Mesenchymal stem cell (in vitro differentiated cells and primary cell): ENCODE data around the gene ABCA4.

Experiments used
- DNase-seq: peaks from one replicate; pipeline ENCODE4 v3.0.0-alpha.2; 2013
- H2AFZ ChIP-seq: one replicate; pipeline ENCODE4 v1.6.1; 2013; ENCODE audit warnings: low read depth, mild to moderate bottlenecking, control low read depth, inconsistent platforms, low read length, moderate library complexity
- H2AK5ac ChIP-seq: 2 replicates; pipeline ENCODE4 v1.6.1; 2013; ENCODE audit warnings: low read length, moderate library complexity, mild to moderate bottlenecking, inconsistent platforms; ENCODE audit not compliant: severe bottlenecking
- H2BK120ac ChIP-seq: one replicate; pipeline ENCODE4 v1.6.1; 2013; ENCODE audit warnings: low read depth, mild to moderate bottlenecking, inconsistent platforms, low read length, moderate library complexity
- H2BK12ac ChIP-seq, 2 experiments: one replicate each; pipeline ENCODE4 v1.6.1; 2013; ENCODE audit warnings: inconsistent platforms in 2 of 2, low read length in 2 of 2, mild to moderate bottlenecking in 2 of 2, moderate library complexity in 2 of 2, control low read depth in 1 of 2
- H2BK15ac ChIP-seq: one replicate; pipeline ENCODE4 v1.6.1; 2013; ENCODE audit warnings: mild to moderate bottlenecking, low read depth, inconsistent platforms; ENCODE audit not compliant: poor library complexity, severe bottlenecking
- H2BK5ac ChIP-seq: 2 replicates; pipeline ENCODE4 v1.6.1; 2013; ENCODE audit warnings: low read depth, mild to moderate bottlenecking, low read length, control low read depth, inconsistent platforms; ENCODE audit not compliant: poor library complexity, severe bottlenecking
- H3K14ac ChIP-seq, 2 experiments: one replicate each; pipeline ENCODE4 v1.6.1; 2013; ENCODE audit warnings: inconsistent platforms in 2 of 2, low read length in 2 of 2, control low read depth in 1 of 2, mild to moderate bottlenecking in 1 of 2, moderate library complexity in 1 of 2
- H3K18ac ChIP-seq, 2 experiments: one replicate each; pipeline ENCODE4 v1.6.1; 2013; ENCODE audit warnings: inconsistent platforms in 2 of 2, low read length in 2 of 2, control low read depth in 1 of 2, low read depth in 1 of 2, mild to moderate bottlenecking in 1 of 2
- H3K23ac ChIP-seq, 2 experiments: one replicate each; pipeline ENCODE4 v1.6.1; 2013; ENCODE audit warnings: inconsistent platforms in 2 of 2, low read length in 2 of 2, mild to moderate bottlenecking in 2 of 2, moderate library complexity in 2 of 2, control low read depth in 1 of 2
- H3K27ac ChIP-seq: 2 replicates; pipeline ENCODE4 v1.5.1; 2013; ENCODE audit warnings: mild to moderate bottlenecking, moderate library complexity, low read length, control low read depth, inconsistent platforms; ENCODE audit not compliant: poor library complexity, severe bottlenecking
- H3K27me3 ChIP-seq, 2 experiments: 2 replicates each; pipeline versions ENCODE4 v1.6.1 to v1.7.0; 2013; ENCODE audit warnings: low read length in 2 of 2, mild to moderate bottlenecking in 2 of 2, moderate library complexity in 2 of 2, control low read depth in 1 of 2, inconsistent platforms in 1 of 2; ENCODE audit not compliant: control insufficient read depth in 1 of 2, insufficient read depth in 1 of 2
- H3K36me3 ChIP-seq, 2 experiments: 2 replicates each; pipeline versions ENCODE4 v1.6.1 to v1.7.0; 2013; ENCODE audit warnings: low read length in 2 of 2, control low read depth in 1 of 2, inconsistent platforms in 1 of 2, low read depth in 1 of 2, mild to moderate bottlenecking in 1 of 2; ENCODE audit not compliant: insufficient read depth in 2 of 2, control insufficient read depth in 1 of 2
- H3K4ac ChIP-seq, 2 experiments: one replicate each; pipeline ENCODE4 v1.6.1; 2013; ENCODE audit warnings: inconsistent platforms in 2 of 2, low read length in 2 of 2, mild to moderate bottlenecking in 2 of 2, moderate library complexity in 2 of 2, control low read depth in 1 of 2, low read depth in 1 of 2
- H3K4me1 ChIP-seq: 2 replicates; pipeline ENCODE4 v1.6.1; 2013; ENCODE audit warnings: low read depth, low read length, control low read depth; ENCODE audit not compliant: control insufficient read depth, insufficient read depth
- H3K4me2 ChIP-seq: 2 replicates; pipeline ENCODE4 v1.6.1; 2013; ENCODE audit warnings: low read length, mild to moderate bottlenecking, inconsistent platforms; ENCODE audit not compliant: poor library complexity, severe bottlenecking
- H3K4me3 ChIP-seq, 2 experiments: 2 replicates each; pipeline versions ENCODE4 v1.5.1 to v1.7.0; 2013; ENCODE audit warnings: low read length in 2 of 2, mild to moderate bottlenecking in 2 of 2, control low read depth in 1 of 2, low read depth in 1 of 2; ENCODE audit not compliant: insufficient read depth in 1 of 2
- H3K79me1 ChIP-seq: replicated peaks from 2 replicates; pipeline ENCODE4 v1.6.1; 2013; ENCODE audit warnings: mild to moderate bottlenecking, control low read depth, low read length, inconsistent platforms; ENCODE audit not compliant: poor library complexity, severe bottlenecking
- H3K9ac ChIP-seq: 2 replicates; pipeline ENCODE4 v1.7.0; 2013; ENCODE audit warnings: mild to moderate bottlenecking, low read length, moderate library complexity
- H3K9me3 ChIP-seq: 2 replicates; pipeline ENCODE4 v1.7.0; 2013; ENCODE audit warnings: mild to moderate bottlenecking, low read length; ENCODE audit not compliant: control insufficient read depth
- H4K8ac ChIP-seq: one replicate; pipeline ENCODE4 v1.6.1; 2013; ENCODE audit warnings: inconsistent platforms, mild to moderate bottlenecking, low read length, moderate library complexity
- H4K91ac ChIP-seq: one replicate; pipeline ENCODE4 v1.6.1; 2013; ENCODE audit warnings: mild to moderate bottlenecking, low read length, inconsistent platforms
- WGBS: methylation state at CpG from one replicate; pipeline ENCODE4 v1.1.7; 2013; ENCODE audit warnings: mixed read lengths; 5-methylcytosine and 5-hydroxymethylcytosine counted together

Gene ABCA4

GRCh38 chr1:94079080-94079940 is 41.6 kb downstream of the ABCA4 start:
- Histone ChIP-seq H3K4ac (no peak overlapping the region), H3K79me1 (no peaks in the 10 kb centered on the region), H2BK15ac (no peak overlapping the region), H3K4me3 (no peak overlapping the region), H3K18ac (no peak overlapping the region), H3K36me3 (no peaks in the 10 kb centered on the region), H2AFZ (no peak overlapping the region), H2BK120ac (no peak overlapping the region), H4K8ac (no peak overlapping the region), H2AK5ac (peak overlapping the region; percentile 72), H3K14ac (no peak overlapping the region), H3K27ac (peak overlapping the region; percentile 89), H3K23ac (no peak overlapping the region), H3K4me2 (no peak overlapping the region), H2BK5ac (no peak overlapping the region), H2BK12ac (no peak overlapping the region), H3K27me3 (no peaks in the 10 kb centered on the region), H4K91ac (no peak overlapping the region), H3K9me3 (no peaks in the 10 kb centered on the region), H3K4me1 (peaks cover 12% of the 10 kb centered on the region), H3K9ac (no peak overlapping the region)
- WGBS = 75% methylated on average over 6 of the region's 6 CpGs
- DNase-seq = peak; percentile 30

GRCh38 chr1:94072840-94073522 is 48.0 kb downstream of the ABCA4 start:
- Histone ChIP-seq H2BK120ac (peak overlapping the region; percentile 58), H3K14ac (no peak overlapping the region), H2BK15ac (no peak overlapping the region), H3K4me2 (no peak overlapping the region), H3K9me3 (no peaks in the 10 kb centered on the region), H2BK12ac (peak overlapping the region in 1 of 2 experiments; percentile 29), H3K9ac (no peak overlapping the region), H3K18ac (peak overlapping the region; percentile 45 to 50), H3K4me3 (no peak overlapping the region), H3K27ac (no peak overlapping the region), H3K4ac (no peak overlapping the region), H2AFZ (no peak overlapping the region), H3K23ac (no peak overlapping the region), H3K36me3 (no peaks in the 10 kb centered on the region), H4K91ac (peak overlapping the region; percentile 34), H3K79me1 (peaks cover 3% of the 10 kb centered on the region), H4K8ac (peak overlapping the region; percentile 70), H3K27me3 (no peaks in the 10 kb centered on the region), H2AK5ac (peak overlapping the region; percentile 87), H3K4me1 (peaks cover 15% of the 10 kb centered on the region), H2BK5ac (no peak overlapping the region)
- DNase-seq = no peak
- WGBS = 84% methylated on average over 7 of the region's 7 CpGs

- Histone ChIP-seq H3K4me3 (no peak overlapping the region), H3K27me3 (no peaks in the 10 kb centered on the region), H3K9ac (no peak overlapping the region), H2BK12ac (no peak overlapping the region), H3K9me3 (no peaks in the 10 kb centered on the region), H3K4ac (no peak overlapping the region), H3K14ac (no peak overlapping the region), H2BK15ac (no peak overlapping the region), H3K4me2 (no peak overlapping the region), H3K27ac (no peak overlapping the region), H4K91ac (no peak overlapping the region), H2AFZ (no peak overlapping the region), H3K79me1 (peaks cover 3% of the 10 kb centered on the region), H3K23ac (no peak overlapping the region), H3K36me3 (no peaks in the 10 kb centered on the region), H2BK120ac (no peak overlapping the region), H2AK5ac (no peak overlapping the region), H2BK5ac (no peak overlapping the region), H3K18ac (no peak overlapping the region), H3K4me1 (peaks cover 16% of the 10 kb centered on the region), H4K8ac (no peak overlapping the region)
- 100% methylated on average over 1 of the region's 2 CpGs for WGBS
- no peak for DNase-seq
Measured at GRCh38 chr1:94071976-94072375, 49.0 kb downstream of the ABCA4 start.

GRCh38 chr1:94071391-94071790 is 49.6 kb downstream of the ABCA4 start:
- DNase-seq = no peak
- Histone ChIP-seq H3K4me3 (no peak overlapping the region), H2AK5ac (peak overlapping the region; percentile 58), H3K23ac (no peak overlapping the region), H2BK12ac (peak overlapping the region in 1 of 2 experiments; percentile 66), H3K14ac (no peak overlapping the region), H3K27me3 (no peaks in the 10 kb centered on the region), H2AFZ (no peak overlapping the region), H2BK120ac (no peak overlapping the region), H2BK5ac (no peak overlapping the region), H3K4me2 (no peak overlapping the region), H4K8ac (no peak overlapping the region), H3K36me3 (no peaks in the 10 kb centered on the region), H3K4me1 (peaks cover 16% of the 10 kb centered on the region), H3K4ac (no peak overlapping the region), H3K9ac (no peak overlapping the region), H3K27ac (no peak overlapping the region), H3K9me3 (no peaks in the 10 kb centered on the region), H2BK15ac (no peak overlapping the region), H4K91ac (no peak overlapping the region), H3K18ac (no peak overlapping the region), H3K79me1 (peaks cover 3% of the 10 kb centered on the region)
- WGBS = no CpG with 5 or more reads among the region's 1 CpG
